Endodermal cell (in vitro differentiated cells): ENCODE measurements around the gene GNAL. TPM values are rescaled to one million over a fixed set of nuclear protein-coding genes. Genes with fewer than 3 reads are reported as not detected.

Experiments used
- DNase-seq: peaks from one replicate; pipeline ENCODE4 v3.0.0-alpha.2; 2017
- H3K27ac ChIP-seq: 2 replicates; pipeline ENCODE4 v1.5.1; 2013; ENCODE audit warnings: mild to moderate bottlenecking, low read depth, low read length, moderate library complexity
- H3K27me3 ChIP-seq: 2 replicates; pipeline ENCODE4 v1.6.1; 2013; ENCODE audit warnings: mild to moderate bottlenecking, low read length, moderate library complexity; ENCODE audit not compliant: insufficient read depth, control insufficient read depth, poor library complexity, severe bottlenecking
- H3K36me3 ChIP-seq: 2 replicates; pipeline ENCODE4 v1.7.0; 2013; ENCODE audit warnings: mild to moderate bottlenecking, low read length, moderate library complexity; ENCODE audit not compliant: control insufficient read depth, insufficient read depth
- H3K4me1 ChIP-seq: one replicate; pipeline ENCODE4 v1.7.0; 2013; ENCODE audit warnings: low read length; ENCODE audit not compliant: control insufficient read depth, insufficient read depth
- H3K4me3 ChIP-seq: 2 replicates; pipeline ENCODE4 v1.5.1; 2013; ENCODE audit warnings: mild to moderate bottlenecking, low read length, moderate library complexity
- H3K9ac ChIP-seq: 2 replicates; pipeline ENCODE4 v1.6.1; 2013; ENCODE audit warnings: mild to moderate bottlenecking, low read length, moderate library complexity; ENCODE audit not compliant: poor library complexity, severe bottlenecking; ENCODE audit errors: extremely low read depth
- H3K9me3 ChIP-seq: 2 replicates; pipeline ENCODE4 v1.6.1; 2013; ENCODE audit warnings: mild to moderate bottlenecking, low read length, moderate library complexity; ENCODE audit not compliant: control insufficient read depth
- H3K27ac Mint-ChIP-seq: 2 replicates; pipeline ENCODE4 v1.8.0; 2020; ENCODE audit warnings: mixed read lengths
- H3K27me3 Mint-ChIP-seq: 2 replicates; pipeline ENCODE4 v1.8.0; 2021; ENCODE audit warnings: mild to moderate bottlenecking, mixed read lengths; ENCODE audit not compliant: insufficient read depth
- H3K36me3 Mint-ChIP-seq: 2 replicates; pipeline ENCODE4 v1.8.0; 2020; ENCODE audit warnings: low read depth, mixed read lengths
- H3K4me1 Mint-ChIP-seq: 2 replicates; pipeline ENCODE4 v1.8.0; 2020; ENCODE audit warnings: mixed read lengths
- H3K4me3 Mint-ChIP-seq: 2 replicates; pipeline ENCODE4 v1.8.0; 2020; ENCODE audit warnings: mild to moderate bottlenecking, moderate library complexity, mixed read lengths
- H3K9me3 Mint-ChIP-seq: 2 replicates; pipeline ENCODE4 v1.8.0; 2020; ENCODE audit warnings: mild to moderate bottlenecking, mixed read lengths
- WGBS, 2 experiments: methylation state at CpG; one replicate each; pipeline versions ENCODE4 v1.1.5 to v1.1.7; 2013; ENCODE audit warnings: missing lambda C conversion rate in 2 of 2, mixed read lengths in 1 of 2; ENCODE audit not compliant: insufficient coverage in 1 of 2, insufficient read length in 1 of 2; 5-methylcytosine and 5-hydroxymethylcytosine counted together
- total RNA-seq, 2 donors: library from RNA; stranded (reverse); fragmentation: NEBNext Ultra II Directional in 1 of 2; extraction: Animal tissue kit (Norgen Biotek cat#: 25700) in 1 of 2; gene quantifications; 2 replicates in 1 of 2; 3 replicates in 1 of 2; pipeline ENCODE4 v1.2.1, GENCODE V29; 2021
- TF ChIP-seq, protein P1 (sequence below): fragments of 200-600 bp; sonication (generic); conservative IDR thresholded peaks from 2 replicates; pipeline ENCODE4 v1.5.0; 2021; ENCODE audit warnings: antibody characterized with exemption, mild to moderate bottlenecking

The GNAL gene
- total RNA-seq, 2 donors from 2014 or later, result 37.9 to 58.2 TPM

DNA sequence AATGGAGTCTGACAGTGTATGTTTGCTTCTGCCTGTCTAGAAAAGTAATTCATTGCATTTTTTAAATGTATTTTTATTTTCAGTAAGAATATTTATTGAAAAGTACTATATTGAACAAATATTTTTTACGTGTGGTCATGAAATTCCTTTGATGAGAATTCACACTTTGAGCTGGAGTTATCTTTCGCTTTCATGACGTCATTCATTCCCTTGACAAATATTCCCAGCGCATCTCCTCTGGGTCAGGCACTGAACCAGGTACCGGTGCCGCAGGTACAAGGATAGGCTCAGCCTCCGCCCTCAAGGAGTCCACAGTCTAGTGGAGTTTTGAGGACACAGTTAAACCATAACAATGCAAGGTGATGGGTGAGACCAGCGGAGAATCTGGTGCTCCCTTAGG, 60.2 kb downstream of the GNAL start:
- Histone ChIP-seq H3K27ac (no peak overlapping the region), H3K9ac (no peak overlapping the region), H3K4me1 (no peaks in the 10 kb centered on the region), H3K9me3 (no peaks in the 10 kb centered on the region), H3K36me3 (peaks cover 5% of the 10 kb centered on the region), H3K27me3 (no peaks in the 10 kb centered on the region), H3K4me3 (no peak overlapping the region)
- DNase-seq, result no peak
- TF ChIP-seq, protein P1, sequence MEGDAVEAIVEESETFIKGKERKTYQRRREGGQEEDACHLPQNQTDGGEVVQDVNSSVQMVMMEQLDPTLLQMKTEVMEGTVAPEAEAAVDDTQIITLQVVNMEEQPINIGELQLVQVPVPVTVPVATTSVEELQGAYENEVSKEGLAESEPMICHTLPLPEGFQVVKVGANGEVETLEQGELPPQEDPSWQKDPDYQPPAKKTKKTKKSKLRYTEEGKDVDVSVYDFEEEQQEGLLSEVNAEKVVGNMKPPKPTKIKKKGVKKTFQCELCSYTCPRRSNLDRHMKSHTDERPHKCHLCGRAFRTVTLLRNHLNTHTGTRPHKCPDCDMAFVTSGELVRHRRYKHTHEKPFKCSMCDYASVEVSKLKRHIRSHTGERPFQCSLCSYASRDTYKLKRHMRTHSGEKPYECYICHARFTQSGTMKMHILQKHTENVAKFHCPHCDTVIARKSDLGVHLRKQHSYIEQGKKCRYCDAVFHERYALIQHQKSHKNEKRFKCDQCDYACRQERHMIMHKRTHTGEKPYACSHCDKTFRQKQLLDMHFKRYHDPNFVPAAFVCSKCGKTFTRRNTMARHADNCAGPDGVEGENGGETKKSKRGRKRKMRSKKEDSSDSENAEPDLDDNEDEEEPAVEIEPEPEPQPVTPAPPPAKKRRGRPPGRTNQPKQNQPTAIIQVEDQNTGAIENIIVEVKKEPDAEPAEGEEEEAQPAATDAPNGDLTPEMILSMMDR, result no peak
- Mint-ChIP-seq H3K27me3 (peaks cover 18% of the 10 kb centered on the region), H3K4me3 (no peak overlapping the region), H3K27ac (no peak overlapping the region), H3K36me3 (peaks cover 9% of the 10 kb centered on the region), H3K4me1 (peaks cover 12% of the 10 kb centered on the region), H3K9me3 (peaks cover 1% of the 10 kb centered on the region)
- WGBS, 2 experiments, result 92 to 98% methylated on average over 6 to 8 of the region's 8 CpGs

- 92 to 98% methylated on average over 8 to 16 of the region's 16 CpGs for WGBS, 2 experiments
- peaks cover 12% of the 10 kb centered on the region for H3K36me3 ChIP-seq
- H3K4me1 ChIP-seq, result no peaks in the 10 kb centered on the region
- H3K27me3 ChIP-seq, result no peaks in the 10 kb centered on the region
- TF ChIP-seq, protein P1, result no peak
- no peaks in the 10 kb centered on the region for H3K9me3 ChIP-seq
- Mint-ChIP-seq H3K9me3 (peaks cover 1% of the 10 kb centered on the region), H3K4me3 (peak overlapping the region; percentile 71), H3K36me3 (peaks cover 15% of the 10 kb centered on the region), H3K4me1 (peaks cover 12% of the 10 kb centered on the region), H3K27me3 (peaks cover 18% of the 10 kb centered on the region), H3K27ac (no peak overlapping the region)
- no peak overlapping the region for H3K9ac ChIP-seq
- no peak overlapping the region for H3K27ac ChIP-seq
- DNase-seq, result no peak
- no peak overlapping the region for H3K4me3 ChIP-seq
Observed at GRCh38 chr18:11750171-11750570, 61.1 kb downstream of the GNAL start.

DNA sequence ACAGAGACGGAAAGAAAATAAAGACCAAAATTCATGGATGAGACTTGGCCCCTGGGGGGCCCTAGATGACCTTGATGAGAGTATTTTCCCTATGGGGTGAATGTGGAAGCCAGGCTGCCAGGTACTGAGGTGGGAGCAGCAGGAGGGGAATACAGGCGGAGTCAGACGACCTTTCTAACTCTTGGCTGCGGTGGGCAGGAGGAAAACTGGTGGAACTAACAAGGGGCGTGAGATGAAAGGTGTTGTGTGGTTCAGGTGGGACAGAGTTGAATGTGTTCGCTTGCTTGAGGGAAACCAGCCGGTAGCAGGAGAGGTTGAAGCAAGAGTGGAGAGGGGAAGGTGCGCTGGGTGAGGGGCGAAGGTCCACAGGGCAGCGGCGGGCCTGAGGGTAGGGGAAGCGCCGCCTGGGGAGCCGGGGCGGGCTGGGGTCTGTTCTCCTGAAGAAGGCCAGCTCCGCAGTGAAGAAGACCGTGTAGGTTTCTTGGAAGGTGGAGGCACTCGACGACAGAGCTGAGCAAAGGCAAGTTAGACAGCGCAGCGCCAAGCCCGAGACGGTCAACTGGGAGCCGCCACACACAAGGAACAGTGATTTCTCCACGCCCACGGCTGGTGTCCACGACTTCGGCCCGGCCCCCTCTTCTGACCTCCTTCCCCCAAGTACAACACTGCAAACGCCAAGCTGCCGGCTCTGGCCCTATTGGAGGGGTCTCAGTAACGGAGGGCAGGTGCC, 61.7 kb downstream of the GNAL start:
- no peaks in the 10 kb centered on the region for H3K4me1 ChIP-seq
- peak overlapping the region; percentile 71 for H3K4me3 Mint-ChIP-seq
- no peak overlapping the region for H3K9ac ChIP-seq
- TF ChIP-seq, protein P1, result no peak
- H3K4me3 ChIP-seq, result no peak overlapping the region
- H3K4me1 Mint-ChIP-seq, result peaks cover 12% of the 10 kb centered on the region
- no peak overlapping the region for H3K27ac ChIP-seq
- H3K9me3 ChIP-seq, result no peaks in the 10 kb centered on the region
- no peaks in the 10 kb centered on the region for H3K27me3 ChIP-seq
- peaks cover 15% of the 10 kb centered on the region for H3K36me3 ChIP-seq
- WGBS, 2 experiments, result 94 to 97% methylated on average over 16 to 32 of the region's 32 CpGs
- peaks cover 19% of the 10 kb centered on the region for H3K36me3 Mint-ChIP-seq
- DNase-seq, result no peak
- H3K27ac Mint-ChIP-seq, result peak overlapping the region; percentile 52
- peaks cover 1% of the 10 kb centered on the region for H3K9me3 Mint-ChIP-seq
- peaks cover 18% of the 10 kb centered on the region for H3K27me3 Mint-ChIP-seq
